GM10847 (cell line): ENCODE measurements around the gene GPR84.
A peak's percentile ranks its signal among the peaks of the same experiment; 100 is the strongest.

Source experiments
- POLR2A ChIP-seq: IDR thresholded peaks from 2 replicates; pipeline ENCODE4 v1.6.1; 2011; ENCODE audit not compliant: insufficient read length; ENCODE audit errors: extremely low read depth

The GPR84 gene

DNA sequence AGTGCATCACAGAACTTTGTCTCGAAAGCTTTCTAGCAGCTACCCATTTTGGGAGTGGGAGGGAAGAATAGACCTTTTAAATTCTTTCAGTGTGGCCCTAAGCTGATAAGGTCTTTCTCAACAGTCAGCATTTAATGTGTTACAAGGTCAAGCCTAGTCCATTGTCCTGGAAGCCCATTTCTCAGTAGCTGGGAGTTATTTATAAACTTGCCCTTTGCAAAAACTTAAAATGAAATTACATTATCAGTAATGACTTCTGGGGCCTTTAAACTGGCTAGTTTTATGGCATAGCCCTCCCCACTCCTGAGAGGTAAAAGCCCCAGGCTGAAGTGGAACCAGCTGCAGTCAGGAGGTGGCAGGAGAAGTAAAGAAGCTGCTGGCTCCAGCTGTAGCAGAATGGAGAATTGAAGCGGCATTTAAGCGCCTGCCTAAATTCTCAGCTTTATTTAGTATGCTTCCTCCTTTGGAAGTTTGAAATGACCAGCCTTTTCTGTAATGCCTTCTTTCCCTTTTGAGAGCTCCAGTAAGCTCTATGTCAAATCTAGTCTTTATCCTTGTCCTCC is 26.9 kb downstream of the GPR84 start:
- TF ChIP-seq POLR2A = no peak

DNA sequence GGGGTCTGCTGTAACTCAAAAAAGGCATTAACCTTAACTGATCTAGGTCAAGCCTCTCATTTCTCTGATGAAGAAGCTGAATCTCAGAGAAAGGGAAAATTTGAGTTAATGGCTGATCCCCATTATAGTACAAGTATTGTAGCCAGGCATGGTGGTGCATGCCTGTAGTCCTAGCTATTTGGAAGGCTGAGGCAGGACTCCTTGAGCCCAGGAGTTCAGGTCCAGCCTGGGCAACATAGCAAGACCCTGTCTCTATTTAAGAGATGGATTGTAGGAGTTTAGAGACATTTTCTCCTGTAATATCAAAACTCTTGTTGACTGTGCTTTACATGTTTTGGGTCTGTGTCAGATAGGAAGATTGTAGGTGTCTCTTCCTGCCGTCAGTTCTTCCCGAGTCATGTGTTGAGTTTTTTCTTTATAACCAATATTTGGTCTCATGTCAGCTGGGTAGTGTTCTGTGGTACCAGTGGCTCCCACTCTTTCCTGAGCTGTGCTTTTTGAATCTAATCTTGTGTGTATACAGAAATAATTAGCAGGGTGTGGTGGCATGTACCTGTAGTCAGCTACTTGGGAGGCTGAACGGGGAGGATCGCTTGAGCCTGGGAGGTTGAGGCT is 30.8 kb downstream of the GPR84 start:
- TF ChIP-seq POLR2A = no peak

DNA sequence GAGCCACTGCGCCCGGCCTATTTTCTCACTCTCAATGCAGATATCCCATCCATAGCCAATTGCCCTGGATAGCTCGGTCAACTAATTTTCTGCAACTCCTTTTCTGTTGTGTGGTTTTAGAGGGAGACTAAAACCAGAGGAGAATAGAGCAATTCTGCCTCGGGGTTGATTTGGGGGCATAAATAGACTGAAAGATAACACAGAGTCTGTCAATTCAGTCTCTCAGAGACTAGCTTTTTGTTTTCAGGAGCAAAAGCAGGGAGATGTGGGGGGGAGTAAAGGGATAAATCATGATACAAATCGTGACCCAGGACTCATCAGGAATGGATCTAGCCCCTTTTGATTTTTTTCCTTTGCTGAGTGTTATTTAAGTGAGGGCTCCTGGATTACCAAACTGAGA is 32.8 kb downstream of the GPR84 start:
- TF ChIP-seq POLR2A = no peak

DNA sequence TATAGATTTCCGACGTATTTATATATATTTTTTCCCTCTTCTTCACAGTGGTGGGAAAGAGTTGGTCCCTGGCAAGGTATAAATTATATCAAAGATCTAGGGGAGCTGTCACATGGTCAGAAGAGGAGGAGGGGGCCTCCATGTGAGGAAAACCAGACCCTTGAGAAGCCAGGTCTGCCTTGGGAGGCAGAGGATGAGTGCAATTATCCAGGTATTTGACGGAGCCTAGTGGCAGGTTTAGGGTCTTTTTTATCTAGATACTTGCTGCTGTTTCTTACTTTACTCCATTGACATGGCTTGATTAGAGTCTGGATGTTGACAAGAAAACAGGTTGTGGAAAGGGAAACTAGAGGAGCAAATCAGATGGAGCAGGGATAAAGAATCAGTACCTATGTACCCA is 33.8 kb downstream of the GPR84 start:
- TF ChIP-seq POLR2A = no peak

DNA sequence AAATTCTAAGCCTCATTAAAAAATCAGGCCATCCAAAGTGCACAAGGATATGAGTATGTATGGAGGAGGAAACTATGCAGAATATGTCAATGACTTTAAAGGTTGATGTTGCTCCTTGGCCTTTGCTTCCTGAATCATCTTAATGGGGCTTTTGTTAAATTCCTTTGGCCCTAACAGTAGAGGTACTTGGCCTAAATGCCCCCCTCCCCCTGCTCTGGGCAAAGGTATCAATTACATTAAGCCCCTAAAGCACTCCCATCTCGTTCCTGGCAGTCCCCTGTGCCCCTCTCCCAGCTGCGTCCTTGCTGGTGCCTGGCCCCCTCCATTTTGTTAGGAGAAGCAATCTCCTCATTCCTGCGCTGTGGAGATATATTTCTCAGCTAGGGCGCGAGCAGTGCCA is 34.5 kb downstream of the GPR84 start:
- TF ChIP-seq POLR2A = no peak

DNA sequence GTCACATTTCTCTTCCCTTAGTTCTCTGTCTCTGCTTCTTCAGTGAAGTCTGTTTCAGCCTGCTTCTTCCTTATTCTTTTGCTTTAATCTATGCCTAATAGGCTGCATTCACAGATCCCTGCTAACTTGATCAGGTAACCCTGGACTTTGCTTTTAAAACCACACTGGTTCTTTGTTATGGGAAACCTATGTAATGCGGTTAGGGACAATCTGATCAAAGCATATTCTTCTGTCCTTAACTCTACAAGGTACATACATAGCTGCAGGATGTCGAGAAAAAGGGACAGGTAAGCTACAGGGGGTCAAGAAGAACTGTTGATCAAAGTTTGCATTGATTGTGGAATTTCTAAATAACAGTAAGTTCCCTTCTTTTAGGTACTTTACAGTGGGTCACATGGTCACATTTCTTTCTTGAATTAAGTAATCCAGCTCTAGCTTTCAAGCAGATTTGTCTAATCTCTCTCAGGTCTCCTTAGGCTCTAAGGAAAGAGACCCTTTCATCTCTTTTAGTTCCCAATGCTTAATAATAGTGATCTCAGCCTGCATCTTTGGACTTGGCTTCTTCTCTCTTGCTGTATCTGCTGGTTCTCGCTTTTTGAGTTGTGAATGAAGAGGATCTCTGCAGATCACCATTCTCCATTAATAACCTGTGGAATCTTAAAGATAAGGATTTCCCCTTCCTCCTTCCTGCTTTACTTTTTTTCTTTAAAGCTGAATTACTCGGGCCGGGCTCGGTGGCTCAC is 35.5 kb downstream of the GPR84 start:
- TF ChIP-seq POLR2A = no peak

DNA sequence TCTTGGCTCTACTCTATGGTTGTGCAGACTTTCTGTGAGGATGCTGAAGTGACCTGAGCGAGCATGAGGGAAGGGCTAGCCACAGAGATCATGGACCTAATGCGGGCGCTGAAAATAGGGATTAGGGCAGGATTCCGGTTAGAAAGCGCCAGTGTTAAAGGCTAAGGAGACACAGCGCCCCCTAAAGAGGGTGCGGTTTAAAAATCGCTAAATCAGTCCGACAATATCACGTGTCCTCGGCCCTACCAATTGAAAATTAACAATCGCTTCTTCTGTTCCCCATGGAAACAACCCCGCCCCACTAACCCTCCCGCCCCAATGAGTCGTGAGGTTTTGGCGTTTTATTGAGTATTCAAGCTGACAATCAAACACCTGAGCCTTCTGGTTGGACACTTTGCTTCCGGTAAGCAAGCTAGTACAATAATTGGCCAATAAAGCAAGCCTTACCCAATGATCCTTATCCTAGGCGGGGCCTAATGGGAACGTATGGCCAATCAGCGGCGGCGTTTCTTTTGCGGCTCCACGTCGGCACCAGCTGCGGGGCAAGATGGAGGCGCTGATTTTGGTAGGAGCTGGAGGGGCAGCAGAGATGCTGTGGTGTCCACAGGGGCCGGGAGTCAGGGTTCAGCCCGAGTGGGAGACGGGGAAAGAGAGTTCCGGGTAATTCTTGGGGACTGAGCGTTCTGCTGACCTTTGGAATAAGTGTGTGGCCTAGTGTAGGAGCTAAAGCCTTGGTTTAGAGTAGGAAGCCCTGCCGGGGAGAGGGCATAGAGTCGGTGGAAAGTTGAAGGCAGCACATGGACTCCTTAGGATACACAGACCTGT is 39.5 kb downstream of the GPR84 start, which contains the start of gene COPZ1:
TSS of gene COPZ1 (plus strand) at position 515 of the 825 bp plus-strand sequence. CDS start at position 548, 33 bp downstream.
- peak; percentile 69 for TF ChIP-seq POLR2A

DNA sequence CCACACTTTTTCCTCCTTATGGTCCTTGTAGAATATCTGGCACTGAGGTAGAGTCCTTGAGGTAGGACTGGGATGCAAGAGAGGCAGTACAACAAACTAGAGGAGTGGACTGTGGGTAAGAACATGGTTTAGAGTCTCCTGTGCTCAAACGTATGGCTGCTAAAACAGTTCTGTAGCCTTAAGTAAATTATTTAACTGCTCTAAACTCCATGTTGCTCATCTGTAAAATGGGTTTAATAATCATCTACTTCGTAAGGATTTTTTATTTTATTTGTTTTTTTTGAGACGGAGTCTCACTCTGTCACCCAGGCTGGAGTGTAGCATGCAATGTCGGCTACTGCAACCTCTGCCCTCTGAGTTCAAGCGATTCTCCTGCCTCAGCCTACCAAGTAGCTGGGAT is 42.9 kb downstream of the GPR84 start:
- TF ChIP-seq POLR2A = no peak
